ENCODE data around the gene SCUBE1. TPM values are rescaled to one million over a fixed set of nuclear protein-coding genes. Genes with fewer than 3 reads are reported as not detected.

Gene SCUBE1
- total RNA-seq, 1 experiment from 2014 or later: not detected

- ChIA-PET CTCF (interaction anchor here (0.6 to 2.5 kb wide), 3 partner anchors 15 to 110 kb away, joined by 4 to 40 read pairs (median 5); no protein-coding TSS in a partner anchor), POLR2A (no interaction called here)
- Histone ChIP-seq H3K9me3 (ENCODE audit: control insufficient read depth, insufficient read depth, low read depth, low read length) (no peaks in the 10 kb centered on the region), H3K27me3 (ENCODE audit: control insufficient read depth, insufficient read depth, low read length) (no peaks in the 10 kb centered on the region), H3K4me3 (ENCODE audit: low read depth in 2 of 2, low read length in 2 of 2) (no peak overlapping the region), H3K27ac (ENCODE audit: low read length) (no peak overlapping the region), H3K4me1 (ENCODE audit: control insufficient read depth, insufficient read depth, low read length) (no peaks in the 10 kb centered on the region), H3K36me3 (ENCODE audit: control insufficient read depth, insufficient read depth, low read length) (no peaks in the 10 kb centered on the region)
- intact Hi-C loops (cut with micrococcal nuclease; ENCODE audit: unreplicated experiment) (loop anchor here (2.0 to 5.0 kb wide), 2 partner anchors 72 to 113 kb away; no protein-coding TSS in a partner anchor), in situ Hi-C loops (cut with HindIII; ENCODE audit: low pct_unique_long_range_greater_than_20kb, low sequenced_read_pairs) (no loop called here)
- no peak for ATAC-seq
- TF ChIP-seq, protein P1, sequence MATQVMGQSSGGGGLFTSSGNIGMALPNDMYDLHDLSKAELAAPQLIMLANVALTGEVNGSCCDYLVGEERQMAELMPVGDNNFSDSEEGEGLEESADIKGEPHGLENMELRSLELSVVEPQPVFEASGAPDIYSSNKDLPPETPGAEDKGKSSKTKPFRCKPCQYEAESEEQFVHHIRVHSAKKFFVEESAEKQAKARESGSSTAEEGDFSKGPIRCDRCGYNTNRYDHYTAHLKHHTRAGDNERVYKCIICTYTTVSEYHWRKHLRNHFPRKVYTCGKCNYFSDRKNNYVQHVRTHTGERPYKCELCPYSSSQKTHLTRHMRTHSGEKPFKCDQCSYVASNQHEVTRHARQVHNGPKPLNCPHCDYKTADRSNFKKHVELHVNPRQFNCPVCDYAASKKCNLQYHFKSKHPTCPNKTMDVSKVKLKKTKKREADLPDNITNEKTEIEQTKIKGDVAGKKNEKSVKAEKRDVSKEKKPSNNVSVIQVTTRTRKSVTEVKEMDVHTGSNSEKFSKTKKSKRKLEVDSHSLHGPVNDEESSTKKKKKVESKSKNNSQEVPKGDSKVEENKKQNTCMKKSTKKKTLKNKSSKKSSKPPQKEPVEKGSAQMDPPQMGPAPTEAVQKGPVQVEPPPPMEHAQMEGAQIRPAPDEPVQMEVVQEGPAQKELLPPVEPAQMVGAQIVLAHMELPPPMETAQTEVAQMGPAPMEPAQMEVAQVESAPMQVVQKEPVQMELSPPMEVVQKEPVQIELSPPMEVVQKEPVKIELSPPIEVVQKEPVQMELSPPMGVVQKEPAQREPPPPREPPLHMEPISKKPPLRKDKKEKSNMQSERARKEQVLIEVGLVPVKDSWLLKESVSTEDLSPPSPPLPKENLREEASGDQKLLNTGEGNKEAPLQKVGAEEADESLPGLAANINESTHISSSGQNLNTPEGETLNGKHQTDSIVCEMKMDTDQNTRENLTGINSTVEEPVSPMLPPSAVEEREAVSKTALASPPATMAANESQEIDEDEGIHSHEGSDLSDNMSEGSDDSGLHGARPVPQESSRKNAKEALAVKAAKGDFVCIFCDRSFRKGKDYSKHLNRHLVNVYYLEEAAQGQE (IDR thresholded peaks at IDR 0.05; ENCODE audit: insufficient read depth in 1 of 2, low read depth in 2 of 2, low read length in 1 of 2): no peak
- TF ChIP-seq TCF7L2 (IDR thresholded peaks at IDR 0.05; ENCODE audit: low read depth, low read length) (no peak), SIN3A (IDR thresholded peaks at IDR 0.05; ENCODE audit: borderline replicate concordance, insufficient read depth, low read depth, low read length) (no peak), CTCF (IDR thresholded peaks at IDR 0.05) (no peak)
- no peak for DNase-seq (ENCODE audit: low read depth, low spot score)
- BruUV-seq (replicated peaks): no TSS peak
These were observed 68.5 kb downstream of the SCUBE1 start for GRCh38 chr22:43274595-43275240.

DNA sequence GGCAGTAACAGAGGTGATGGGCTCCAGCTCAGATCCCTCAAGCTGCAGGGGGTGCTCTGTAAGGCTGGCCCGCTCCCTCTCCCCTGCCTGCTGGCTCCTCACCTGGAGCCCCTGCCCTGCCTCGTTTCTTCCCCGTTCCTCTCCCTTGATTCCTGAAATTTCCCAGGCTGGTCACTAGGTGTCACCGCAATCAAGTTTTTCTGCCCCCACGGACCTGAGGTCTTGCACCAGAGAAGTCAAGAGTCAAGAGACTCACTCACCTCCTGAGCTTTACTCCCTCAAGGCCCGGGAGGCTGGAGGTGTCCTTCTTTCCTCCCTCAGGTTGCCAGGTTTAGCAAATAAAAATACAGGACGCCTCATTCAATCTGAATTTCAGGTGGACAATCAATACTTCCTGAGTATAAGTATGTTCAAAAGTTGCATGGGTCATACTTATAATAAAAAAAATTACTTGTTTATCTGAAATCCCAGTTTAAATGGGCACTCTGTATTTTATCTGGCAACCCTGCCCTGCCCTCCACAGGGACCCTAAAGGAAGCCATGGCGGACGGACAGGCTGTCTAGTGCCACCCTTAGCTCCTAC, 69.2 kb downstream of the SCUBE1 start:
- Histone ChIP-seq H3K4me3 (ENCODE audit: low read depth in 2 of 2, low read length in 2 of 2) (no peak overlapping the region), H3K4me1 (ENCODE audit: control insufficient read depth, insufficient read depth, low read length) (no peaks in the 10 kb centered on the region), H3K27ac (ENCODE audit: low read length) (no peak overlapping the region), H3K36me3 (ENCODE audit: control insufficient read depth, insufficient read depth, low read length) (no peaks in the 10 kb centered on the region), H3K27me3 (ENCODE audit: control insufficient read depth, insufficient read depth, low read length) (no peaks in the 10 kb centered on the region), H3K9me3 (ENCODE audit: control insufficient read depth, insufficient read depth, low read depth, low read length) (no peaks in the 10 kb centered on the region)
- intact Hi-C loops (cut with micrococcal nuclease; ENCODE audit: unreplicated experiment) (loop anchor here (2.0 to 5.0 kb wide), 2 partner anchors 73 to 113 kb away; no protein-coding TSS in a partner anchor), in situ Hi-C loops (cut with HindIII; ENCODE audit: low pct_unique_long_range_greater_than_20kb, low sequenced_read_pairs) (no loop called here)
- ChIA-PET POLR2A (no interaction called here), CTCF (interaction anchor here (0.5 to 2.5 kb wide), 6 partner anchors 9 to 111 kb away, joined by 3 to 40 read pairs (median 4); no protein-coding TSS in a partner anchor)
- no peak for TF ChIP-seq POLR2AphosphoS5 (IDR thresholded peaks at IDR 0.05; ENCODE audit: low read depth, low read length)
- peak; percentile 75 for TF ChIP-seq CTCF (IDR thresholded peaks at IDR 0.05)
- ATAC-seq (peak; percentile 82), DNase-seq (ENCODE audit: low read depth, low spot score) (no peak)
- BruUV-seq (replicated peaks): no TSS peak
